ENCODE measurements around the gene NRAP.

Gene NRAP

GRCh38 chr10:113569576-113569975 is 94.3 kb downstream of the NRAP start:
- H3K36me3 Mint-ChIP-seq, result no peaks in the 10 kb centered on the region
- no peak overlapping the region for H3K4me3 Mint-ChIP-seq
- peak overlapping the region; percentile 9 for H3K27ac Mint-ChIP-seq
- H3K9me3 Mint-ChIP-seq, result no peaks in the 10 kb centered on the region
- H3K4me1 Mint-ChIP-seq, result no peaks in the 10 kb centered on the region
- no peaks in the 10 kb centered on the region for H3K27me3 Mint-ChIP-seq

- Mint-ChIP-seq H3K9me3 (no peaks in the 10 kb centered on the region), H3K27ac (no peak overlapping the region), H3K36me3 (no peaks in the 10 kb centered on the region), H3K4me3 (no peak overlapping the region), H3K27me3 (no peaks in the 10 kb centered on the region), H3K4me1 (no peaks in the 10 kb centered on the region)
Observed at GRCh38 chr10:113566888-113567287, 97.0 kb downstream of the NRAP start.

GRCh38 chr10:113565364-113565763 is 98.5 kb downstream of the NRAP start:
- H3K27ac Mint-ChIP-seq, result no peak overlapping the region
- H3K9me3 Mint-ChIP-seq, result no peaks in the 10 kb centered on the region
- H3K4me1 Mint-ChIP-seq, result no peaks in the 10 kb centered on the region
- no peak overlapping the region for H3K4me3 Mint-ChIP-seq
- H3K27me3 Mint-ChIP-seq, result no peaks in the 10 kb centered on the region
- no peaks in the 10 kb centered on the region for H3K36me3 Mint-ChIP-seq

- Mint-ChIP-seq H3K4me3 (peak overlapping the region; percentile 70), H3K36me3 (no peaks in the 10 kb centered on the region), H3K4me1 (no peaks in the 10 kb centered on the region), H3K27me3 (no peaks in the 10 kb centered on the region), H3K27ac (no peak overlapping the region), H3K9me3 (no peaks in the 10 kb centered on the region)
Observed at GRCh38 chr10:113563306-113564088, 100.3 kb downstream of the NRAP start.

- Mint-ChIP-seq H3K27me3 (peaks cover 3% of the 10 kb centered on the region), H3K27ac (no peak overlapping the region), H3K4me1 (no peaks in the 10 kb centered on the region), H3K9me3 (no peaks in the 10 kb centered on the region), H3K4me3 (no peak overlapping the region), H3K36me3 (no peaks in the 10 kb centered on the region)
Observed at GRCh38 chr10:113562704-113563103, 101.1 kb downstream of the NRAP start.

GRCh38 chr10:113562069-113562468 is 101.8 kb downstream of the NRAP start:
- Mint-ChIP-seq H3K36me3 (no peaks in the 10 kb centered on the region), H3K4me3 (no peak overlapping the region), H3K9me3 (no peaks in the 10 kb centered on the region), H3K4me1 (no peaks in the 10 kb centered on the region), H3K27ac (no peak overlapping the region), H3K27me3 (peaks cover 6% of the 10 kb centered on the region)

- H3K9me3 Mint-ChIP-seq, result no peaks in the 10 kb centered on the region
- no peaks in the 10 kb centered on the region for H3K36me3 Mint-ChIP-seq
- H3K27ac Mint-ChIP-seq, result no peak overlapping the region
- H3K4me1 Mint-ChIP-seq, result no peaks in the 10 kb centered on the region
- peaks cover 6% of the 10 kb centered on the region for H3K27me3 Mint-ChIP-seq
- H3K4me3 Mint-ChIP-seq, result no peak overlapping the region
Observed at GRCh38 chr10:113561214-113561613, 102.6 kb downstream of the NRAP start.

- no peaks in the 10 kb centered on the region for H3K9me3 Mint-ChIP-seq
- H3K27me3 Mint-ChIP-seq, result peaks cover 6% of the 10 kb centered on the region
- no peak overlapping the region for H3K27ac Mint-ChIP-seq
- no peaks in the 10 kb centered on the region for H3K4me1 Mint-ChIP-seq
- H3K4me3 Mint-ChIP-seq, result no peak overlapping the region
- H3K36me3 Mint-ChIP-seq, result no peaks in the 10 kb centered on the region
Observed at GRCh38 chr10:113560071-113560470, 103.8 kb downstream of the NRAP start.

- Mint-ChIP-seq H3K27me3 (peaks cover 7% of the 10 kb centered on the region), H3K9me3 (no peaks in the 10 kb centered on the region), H3K4me3 (no peak overlapping the region), H3K36me3 (no peaks in the 10 kb centered on the region), H3K27ac (no peak overlapping the region), H3K4me1 (no peaks in the 10 kb centered on the region)
Observed at GRCh38 chr10:113557903-113558321, 105.9 kb downstream of the NRAP start.

- H3K36me3 Mint-ChIP-seq, result no peaks in the 10 kb centered on the region
- H3K27ac Mint-ChIP-seq, result no peak overlapping the region
- no peak overlapping the region for H3K4me3 Mint-ChIP-seq
- no peaks in the 10 kb centered on the region for H3K4me1 Mint-ChIP-seq
- H3K27me3 Mint-ChIP-seq, result peaks cover 7% of the 10 kb centered on the region
- no peaks in the 10 kb centered on the region for H3K9me3 Mint-ChIP-seq
Observed at GRCh38 chr10:113557424-113557862, 106.4 kb downstream of the NRAP start.

- Mint-ChIP-seq H3K9me3 (no peaks in the 10 kb centered on the region), H3K27me3 (peaks cover 7% of the 10 kb centered on the region), H3K27ac (no peak overlapping the region), H3K4me3 (no peak overlapping the region), H3K36me3 (no peaks in the 10 kb centered on the region), H3K4me1 (no peaks in the 10 kb centered on the region)
Observed at GRCh38 chr10:113555751-113556150, 108.1 kb downstream of the NRAP start.

- Mint-ChIP-seq H3K9me3 (no peaks in the 10 kb centered on the region), H3K27ac (no peak overlapping the region)
Observed at GRCh38 chr10:113555245-113555644, 108.6 kb downstream of the NRAP start.

GRCh38 chr10:113554214-113554613 is 109.6 kb downstream of the NRAP start:
- Mint-ChIP-seq H3K9me3 (no peaks in the 10 kb centered on the region), H3K4me1 (no peaks in the 10 kb centered on the region), H3K27me3 (peaks cover 7% of the 10 kb centered on the region), H3K36me3 (no peaks in the 10 kb centered on the region), H3K4me3 (no peak overlapping the region), H3K27ac (no peak overlapping the region)

More at GRCh38 chr10:113555245-113555644, 108.6 kb downstream of the NRAP start:
- H3K36me3 Mint-ChIP-seq, result no peaks in the 10 kb centered on the region
- peaks cover 7% of the 10 kb centered on the region for H3K27me3 Mint-ChIP-seq
- no peak overlapping the region for H3K4me3 Mint-ChIP-seq
- H3K4me1 Mint-ChIP-seq, result no peaks in the 10 kb centered on the region

GRCh38 chr10:113553149-113553548 is 110.7 kb downstream of the NRAP start:
- peaks cover 7% of the 10 kb centered on the region for H3K27me3 Mint-ChIP-seq
- no peak overlapping the region for H3K4me3 Mint-ChIP-seq
- no peaks in the 10 kb centered on the region for H3K4me1 Mint-ChIP-seq
- no peaks in the 10 kb centered on the region for H3K36me3 Mint-ChIP-seq
- H3K9me3 Mint-ChIP-seq, result no peaks in the 10 kb centered on the region
- H3K27ac Mint-ChIP-seq, result no peak overlapping the region

GRCh38 chr10:113552701-113553100 is 111.1 kb downstream of the NRAP start, which contains the start of gene HABP2:
Gene HABP2, plus strand, starts transcription at chr10:113553053. Its CDS starts 69 bp downstream, at chr10:113553122.
- no peaks in the 10 kb centered on the region for H3K36me3 Mint-ChIP-seq
- no peaks in the 10 kb centered on the region for H3K4me1 Mint-ChIP-seq
- H3K9me3 Mint-ChIP-seq, result no peaks in the 10 kb centered on the region
- peaks cover 5% of the 10 kb centered on the region for H3K27me3 Mint-ChIP-seq
- no peak within 1 kb of the TSS for H3K27ac Mint-ChIP-seq
- no peak within 1 kb of the TSS for H3K4me3 Mint-ChIP-seq

GRCh38 chr10:113552014-113552413 is 111.8 kb downstream of the NRAP start:
- H3K27me3 Mint-ChIP-seq, result peaks cover 1% of the 10 kb centered on the region
- no peaks in the 10 kb centered on the region for H3K9me3 Mint-ChIP-seq
- H3K36me3 Mint-ChIP-seq, result no peaks in the 10 kb centered on the region
- H3K4me3 Mint-ChIP-seq, result no peak overlapping the region
- no peak overlapping the region for H3K27ac Mint-ChIP-seq
- no peaks in the 10 kb centered on the region for H3K4me1 Mint-ChIP-seq

GRCh38 chr10:113550365-113550764 is 113.5 kb downstream of the NRAP start:
- Mint-ChIP-seq H3K9me3 (no peaks in the 10 kb centered on the region), H3K27ac (no peak overlapping the region), H3K27me3 (peaks cover 2% of the 10 kb centered on the region), H3K36me3 (no peaks in the 10 kb centered on the region), H3K4me3 (no peak overlapping the region), H3K4me1 (no peaks in the 10 kb centered on the region)

Data from activated naive CD4-positive, alpha-beta T cell treated with anti-CD3 and anti-CD28 coated beads, Interleukin-2, amount 50 U/mL, for 24 hours (primary cell).